ENCODE data around the gene HRH1. TPM values are rescaled to one million over a fixed set of nuclear protein-coding genes. Genes with fewer than 3 reads are reported as not detected.

HRH1 gene
- total and polyA plus RNA-seq, 2 of the 13 experiments (the other 11 are each of a cell fraction or from before 2014, with no cell fraction given): not detected

DNA sequence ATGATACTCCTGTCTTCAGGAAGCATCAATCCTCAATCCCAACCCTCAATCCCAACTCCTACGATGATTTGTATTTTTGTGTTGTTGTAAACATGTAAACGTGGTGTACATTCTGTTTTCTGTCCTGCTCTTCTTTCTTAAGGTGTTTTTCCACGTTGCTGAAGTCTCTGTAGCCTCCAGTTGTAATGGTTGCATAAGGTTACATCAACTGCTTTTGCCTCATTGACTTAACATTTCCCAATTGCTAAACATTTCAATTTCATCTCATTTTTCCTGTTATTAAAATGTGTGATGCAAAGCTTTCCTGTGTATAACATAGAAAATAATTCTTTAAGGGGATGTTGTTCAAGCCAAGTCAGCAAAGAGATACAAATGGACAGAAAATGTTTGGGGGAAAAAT, 33.4 kb downstream of the HRH1 start:
- TF ChIP-seq HOXA7 (CRISPR knock-in tag; IDR thresholded peaks at IDR 0.05) (no peak), ATM (IDR thresholded peaks at IDR 0.05; ENCODE audit: borderline replicate concordance) (no peak), MAF1 (CRISPR knock-in tag; IDR thresholded peaks at IDR 0.05; ENCODE audit: borderline replicate concordance) (no peak), BHLHE40 (IDR thresholded peaks at IDR 0.05; ENCODE audit: low read length) (no peak), ZNF607 (CRISPR knock-in tag; IDR thresholded peaks at IDR 0.05; ENCODE audit: borderline replicate concordance) (no peak)
- TF ChIP-seq, protein P1, sequence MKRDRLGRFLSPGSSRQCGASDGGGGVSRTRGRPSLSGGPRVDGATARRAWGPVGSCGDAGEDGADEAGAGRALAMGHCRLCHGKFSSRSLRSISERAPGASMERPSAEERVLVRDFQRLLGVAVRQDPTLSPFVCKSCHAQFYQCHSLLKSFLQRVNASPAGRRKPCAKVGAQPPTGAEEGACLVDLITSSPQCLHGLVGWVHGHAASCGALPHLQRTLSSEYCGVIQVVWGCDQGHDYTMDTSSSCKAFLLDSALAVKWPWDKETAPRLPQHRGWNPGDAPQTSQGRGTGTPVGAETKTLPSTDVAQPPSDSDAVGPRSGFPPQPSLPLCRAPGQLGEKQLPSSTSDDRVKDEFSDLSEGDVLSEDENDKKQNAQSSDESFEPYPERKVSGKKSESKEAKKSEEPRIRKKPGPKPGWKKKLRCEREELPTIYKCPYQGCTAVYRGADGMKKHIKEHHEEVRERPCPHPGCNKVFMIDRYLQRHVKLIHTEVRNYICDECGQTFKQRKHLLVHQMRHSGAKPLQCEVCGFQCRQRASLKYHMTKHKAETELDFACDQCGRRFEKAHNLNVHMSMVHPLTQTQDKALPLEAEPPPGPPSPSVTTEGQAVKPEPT (CRISPR knock-in tag; IDR thresholded peaks at IDR 0.05; ENCODE audit: low read depth): no peak
- TF ChIP-seq, protein P2, sequence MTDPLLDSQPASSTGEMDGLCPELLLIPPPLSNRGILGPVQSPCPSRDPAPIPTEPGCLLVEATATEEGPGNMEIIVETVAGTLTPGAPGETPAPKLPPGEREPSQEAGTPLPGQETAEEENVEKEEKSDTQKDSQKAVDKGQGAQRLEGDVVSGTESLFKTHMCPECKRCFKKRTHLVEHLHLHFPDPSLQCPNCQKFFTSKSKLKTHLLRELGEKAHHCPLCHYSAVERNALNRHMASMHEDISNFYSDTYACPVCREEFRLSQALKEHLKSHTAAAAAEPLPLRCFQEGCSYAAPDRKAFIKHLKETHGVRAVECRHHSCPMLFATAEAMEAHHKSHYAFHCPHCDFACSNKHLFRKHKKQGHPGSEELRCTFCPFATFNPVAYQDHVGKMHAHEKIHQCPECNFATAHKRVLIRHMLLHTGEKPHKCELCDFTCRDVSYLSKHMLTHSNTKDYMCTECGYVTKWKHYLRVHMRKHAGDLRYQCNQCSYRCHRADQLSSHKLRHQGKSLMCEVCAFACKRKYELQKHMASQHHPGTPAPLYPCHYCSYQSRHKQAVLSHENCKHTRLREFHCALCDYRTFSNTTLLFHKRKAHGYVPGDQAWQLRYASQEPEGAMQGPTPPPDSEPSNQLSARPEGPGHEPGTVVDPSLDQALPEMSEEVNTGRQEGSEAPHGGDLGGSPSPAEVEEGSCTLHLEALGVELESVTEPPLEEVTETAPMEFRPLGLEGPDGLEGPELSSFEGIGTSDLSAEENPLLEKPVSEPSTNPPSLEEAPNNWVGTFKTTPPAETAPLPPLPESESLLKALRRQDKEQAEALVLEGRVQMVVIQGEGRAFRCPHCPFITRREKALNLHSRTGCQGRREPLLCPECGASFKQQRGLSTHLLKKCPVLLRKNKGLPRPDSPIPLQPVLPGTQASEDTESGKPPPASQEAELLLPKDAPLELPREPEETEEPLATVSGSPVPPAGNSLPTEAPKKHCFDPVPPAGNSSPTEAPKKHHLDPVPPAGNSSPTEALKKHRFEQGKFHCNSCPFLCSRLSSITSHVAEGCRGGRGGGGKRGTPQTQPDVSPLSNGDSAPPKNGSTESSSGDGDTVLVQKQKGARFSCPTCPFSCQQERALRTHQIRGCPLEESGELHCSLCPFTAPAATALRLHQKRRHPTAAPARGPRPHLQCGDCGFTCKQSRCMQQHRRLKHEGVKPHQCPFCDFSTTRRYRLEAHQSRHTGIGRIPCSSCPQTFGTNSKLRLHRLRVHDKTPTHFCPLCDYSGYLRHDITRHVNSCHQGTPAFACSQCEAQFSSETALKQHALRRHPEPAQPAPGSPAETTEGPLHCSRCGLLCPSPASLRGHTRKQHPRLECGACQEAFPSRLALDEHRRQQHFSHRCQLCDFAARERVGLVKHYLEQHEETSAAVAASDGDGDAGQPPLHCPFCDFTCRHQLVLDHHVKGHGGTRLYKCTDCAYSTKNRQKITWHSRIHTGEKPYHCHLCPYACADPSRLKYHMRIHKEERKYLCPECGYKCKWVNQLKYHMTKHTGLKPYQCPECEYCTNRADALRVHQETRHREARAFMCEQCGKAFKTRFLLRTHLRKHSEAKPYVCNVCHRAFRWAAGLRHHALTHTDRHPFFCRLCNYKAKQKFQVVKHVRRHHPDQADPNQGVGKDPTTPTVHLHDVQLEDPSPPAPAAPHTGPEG (CRISPR knock-in tag; IDR thresholded peaks at IDR 0.05): no peak
- TF ChIP-seq, protein P3, sequence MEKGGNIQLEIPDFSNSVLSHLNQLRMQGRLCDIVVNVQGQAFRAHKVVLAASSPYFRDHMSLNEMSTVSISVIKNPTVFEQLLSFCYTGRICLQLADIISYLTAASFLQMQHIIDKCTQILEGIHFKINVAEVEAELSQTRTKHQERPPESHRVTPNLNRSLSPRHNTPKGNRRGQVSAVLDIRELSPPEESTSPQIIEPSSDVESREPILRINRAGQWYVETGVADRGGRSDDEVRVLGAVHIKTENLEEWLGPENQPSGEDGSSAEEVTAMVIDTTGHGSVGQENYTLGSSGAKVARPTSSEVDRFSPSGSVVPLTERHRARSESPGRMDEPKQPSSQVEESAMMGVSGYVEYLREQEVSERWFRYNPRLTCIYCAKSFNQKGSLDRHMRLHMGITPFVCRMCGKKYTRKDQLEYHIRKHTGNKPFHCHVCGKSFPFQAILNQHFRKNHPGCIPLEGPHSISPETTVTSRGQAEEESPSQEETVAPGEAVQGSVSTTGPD (CRISPR knock-in tag; IDR thresholded peaks at IDR 0.05): no peak
- peaks cover 0 to 26% of the 10 kb centered on the region in 2 experiments; a peak in 3 of 5 replicates for H3K27me3 ChIP-seq (ENCODE audit: control insufficient read depth in 1 of 2, insufficient read depth in 2 of 2, low read length in 2 of 2)
- ChIA-PET CTCF (ENCODE audit: low intra/inter-chr PET ratio, low total read pairs) (no interaction called here), POLR2A (no interaction called here)
- no TSS peak for BruUV-seq (replicated peaks)
- H4K20me1 ChIP-seq (ENCODE audit: insufficient read depth, low read length): no peaks in the 10 kb centered on the region
- no peak overlapping the region for H3K27ac ChIP-seq (ENCODE audit: extremely low read length, insufficient read depth, low read length)
- H3K4me3 ChIP-seq (replicated peaks in 1 of 3; ENCODE audit: insufficient read depth in 1 of 3, low read depth in 2 of 3, low read length in 3 of 3): no peak overlapping the region
- DNase-seq (ENCODE audit: low spot score): no peak
- H3K9me3 ChIP-seq (ENCODE audit: low read length): no peaks in the 10 kb centered on the region
- FAIRE-seq: no peak
- in situ Hi-C loops (cut with HindIII; ENCODE audit: extremely low pct_ligation_motif_present, low pct_unique_long_range_greater_than_20kb) (no loop called here), intact Hi-C loops (cut with micrococcal nuclease; ENCODE audit: unreplicated experiment) (no loop called here)
- H2AFZ ChIP-seq (ENCODE audit: low read length): no peak overlapping the region
- ATAC-seq: no peak
- H3K79me2 ChIP-seq (ENCODE audit: insufficient read depth, low read length): no peaks in the 10 kb centered on the region
- WGBS (ENCODE audit: low lambda C conversion rate): 2% methylated on average over 3 of the region's 3 CpGs
- H3K4me2 ChIP-seq (ENCODE audit: low read depth, low read length): no peak overlapping the region
- no peak overlapping the region for H3K9ac ChIP-seq (ENCODE audit: insufficient read depth, low read depth, low read length)
- no peaks in the 10 kb centered on the region for H3K4me1 ChIP-seq (ENCODE audit: insufficient read depth, low read length)
- H3K36me3 ChIP-seq (replicated peaks in 1 of 2; ENCODE audit: control insufficient read depth in 1 of 2, insufficient read depth in 2 of 2, low read length in 2 of 2): no peaks in the 10 kb centered on the region
